NCI-H2029 (cell line): ENCODE data around the gene DPH1.
A peak's percentile ranks its signal among the peaks of the same experiment; 100 is the strongest.

Experiments used
- DNase-seq: peaks from one replicate; lab custom pipeline; 2025; lab: John Stamatoyannopoulos, UW

The DPH1 gene

GRCh38 chr17:2027528-2028233 lies 2.3 kb upstream of the DPH1 start:
- no peak for DNase-seq

GRCh38 chr17:2028234-2028614 lies 1.7 kb upstream of the DPH1 start:
- DNase-seq, result no peak

GRCh38 chr17:2028737-2029136 lies 1.2 kb upstream of the DPH1 start:
- DNase-seq, result no peak

GRCh38 chr17:2030779-2031163 lies 818 bp downstream of the DPH1 start:
- DNase-seq, result no peak

- no peak for DNase-seq
These were observed 3.2 kb downstream of the DPH1 start for GRCh38 chr17:2033153-2033552.

GRCh38 chr17:2034157-2034556 lies 4.2 kb downstream of the DPH1 start:
- no peak for DNase-seq

- no peak for DNase-seq
These were observed 5.0 kb downstream of the DPH1 start for GRCh38 chr17:2034806-2035540.

GRCh38 chr17:2035541-2036488 lies 5.9 kb downstream of the DPH1 start:
- DNase-seq, result no peak

GRCh38 chr17:2037155-2037554 lies 7.2 kb downstream of the DPH1 start:
- DNase-seq, result no peak

- DNase-seq, result no peak
These were observed 10.4 kb downstream of the DPH1 start for GRCh38 chr17:2040219-2040827.

- no peak for DNase-seq
These were observed 11.1 kb downstream of the DPH1 start for GRCh38 chr17:2040942-2041560.

- DNase-seq, result peak; percentile 78
These were observed 11.8 kb downstream of the DPH1 start, which contains the start of gene OVCA2 for GRCh38 chr17:2041561-2042389. Gene OVCA2, plus strand, starts transcription at chr17:2042022. Its CDS starts 26 bp downstream, at chr17:2042048.

- DNase-seq, result no peak
These were observed 12.5 kb downstream of the DPH1 start for GRCh38 chr17:2042390-2042847.

- no peak for DNase-seq
These were observed 13.0 kb downstream of the DPH1 start for GRCh38 chr17:2042933-2043332.

- DNase-seq, result no peak
These were observed 13.8 kb downstream of the DPH1 start for GRCh38 chr17:2043785-2044184.

- peak; percentile 8 for DNase-seq
These were observed 14.4 kb downstream of the DPH1 start for GRCh38 chr17:2044263-2044894.

GRCh38 chr17:2047590-2047989 lies 17.6 kb downstream of the DPH1 start:
- no peak for DNase-seq

GRCh38 chr17:2048805-2049204 lies 18.9 kb downstream of the DPH1 start:
- DNase-seq, result no peak

GRCh38 chr17:2049333-2050299 lies 19.7 kb downstream of the DPH1 start:
- DNase-seq, result peak; percentile 23
